SK-N-MC (cell line): ENCODE results near the gene LDLRAD3.

Experiments used
- EZH2 ChIP-seq: fragments of 200-600 bp; sonication (generic); IDR thresholded peaks from one replicate; pipeline ENCODE4 v1.6.1; 2017; ENCODE audit warnings: antibody characterized with exemption
- POLR2AphosphoS5 ChIP-seq: IDR thresholded peaks from 2 replicates; pipeline ENCODE4 v1.6.1; 2012; ENCODE audit warnings: mild to moderate bottlenecking, low read depth, low read length, borderline replicate concordance

DNA sequence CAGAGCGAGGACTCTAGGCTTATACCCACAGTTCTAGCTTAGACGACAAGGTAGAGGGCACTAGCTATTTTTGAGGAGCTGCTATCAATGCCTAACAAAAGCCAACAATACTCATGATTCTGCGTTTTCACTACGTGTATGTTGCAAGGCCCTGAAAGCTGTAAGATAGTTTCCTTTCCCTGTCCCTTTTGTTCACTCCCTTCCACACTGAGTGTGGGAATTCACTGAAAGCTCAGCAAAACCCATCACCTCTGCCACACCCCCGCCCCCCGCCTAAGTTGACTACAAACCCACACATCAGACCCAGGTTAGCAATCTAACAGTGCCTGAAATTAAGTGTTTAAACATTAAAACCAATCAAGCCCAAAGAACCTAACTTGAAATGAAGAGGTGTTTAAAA is 6.2 kb upstream of the LDLRAD3 start:
- TF ChIP-seq EZH2 (no peak), POLR2AphosphoS5 (no peak)
